ENCODE data around the gene KCMF1. TPM values are rescaled to one million over a fixed set of nuclear protein-coding genes. Genes with fewer than 3 reads are reported as not detected.

Gene KCMF1
- total and polyA plus RNA-seq, 2 of the 13 experiments (the other 11 are each of a cell fraction or from before 2014, with no cell fraction given) = 62.1 to 116 TPM

DNA sequence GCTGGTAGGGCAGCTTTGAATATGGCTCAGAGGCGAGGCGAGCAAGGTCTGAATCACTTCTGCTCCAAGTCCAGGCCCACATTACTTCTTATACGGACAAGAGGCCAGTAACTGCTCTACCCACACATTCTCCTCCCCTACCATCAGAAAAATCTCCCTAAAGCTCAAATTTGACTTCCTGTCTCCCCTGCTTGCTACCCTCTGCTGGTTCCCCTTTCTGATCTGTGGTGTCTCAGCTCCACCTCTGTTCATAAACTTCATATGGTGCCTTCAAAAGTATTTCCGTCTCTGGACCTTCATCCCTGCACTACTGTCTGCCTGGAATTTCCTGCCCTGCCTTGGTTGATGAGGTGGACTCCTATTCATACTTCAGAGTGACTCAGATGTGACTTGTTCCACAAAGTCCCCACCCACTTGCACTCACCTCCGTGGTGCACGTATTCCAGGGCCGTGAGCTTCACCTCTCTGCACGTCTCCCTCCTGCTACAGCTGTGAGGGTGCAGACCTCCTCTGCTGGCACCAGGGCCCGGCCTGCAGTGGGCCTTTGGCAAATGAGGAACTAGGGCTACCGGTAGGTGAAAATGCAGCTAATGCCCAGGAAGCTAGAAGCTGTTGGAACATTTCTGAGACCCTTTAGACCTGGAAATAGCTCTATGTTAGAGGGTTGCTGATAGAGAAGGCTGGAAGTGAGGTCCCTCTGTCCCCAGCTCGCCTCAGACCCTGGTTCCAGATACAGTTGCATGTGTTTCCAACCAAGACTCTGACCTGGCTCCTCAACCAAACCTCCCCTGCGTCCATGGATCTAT, 24.6 kb upstream of the KCMF1 start (continued):
- TF ChIP-seq, protein P1, sequence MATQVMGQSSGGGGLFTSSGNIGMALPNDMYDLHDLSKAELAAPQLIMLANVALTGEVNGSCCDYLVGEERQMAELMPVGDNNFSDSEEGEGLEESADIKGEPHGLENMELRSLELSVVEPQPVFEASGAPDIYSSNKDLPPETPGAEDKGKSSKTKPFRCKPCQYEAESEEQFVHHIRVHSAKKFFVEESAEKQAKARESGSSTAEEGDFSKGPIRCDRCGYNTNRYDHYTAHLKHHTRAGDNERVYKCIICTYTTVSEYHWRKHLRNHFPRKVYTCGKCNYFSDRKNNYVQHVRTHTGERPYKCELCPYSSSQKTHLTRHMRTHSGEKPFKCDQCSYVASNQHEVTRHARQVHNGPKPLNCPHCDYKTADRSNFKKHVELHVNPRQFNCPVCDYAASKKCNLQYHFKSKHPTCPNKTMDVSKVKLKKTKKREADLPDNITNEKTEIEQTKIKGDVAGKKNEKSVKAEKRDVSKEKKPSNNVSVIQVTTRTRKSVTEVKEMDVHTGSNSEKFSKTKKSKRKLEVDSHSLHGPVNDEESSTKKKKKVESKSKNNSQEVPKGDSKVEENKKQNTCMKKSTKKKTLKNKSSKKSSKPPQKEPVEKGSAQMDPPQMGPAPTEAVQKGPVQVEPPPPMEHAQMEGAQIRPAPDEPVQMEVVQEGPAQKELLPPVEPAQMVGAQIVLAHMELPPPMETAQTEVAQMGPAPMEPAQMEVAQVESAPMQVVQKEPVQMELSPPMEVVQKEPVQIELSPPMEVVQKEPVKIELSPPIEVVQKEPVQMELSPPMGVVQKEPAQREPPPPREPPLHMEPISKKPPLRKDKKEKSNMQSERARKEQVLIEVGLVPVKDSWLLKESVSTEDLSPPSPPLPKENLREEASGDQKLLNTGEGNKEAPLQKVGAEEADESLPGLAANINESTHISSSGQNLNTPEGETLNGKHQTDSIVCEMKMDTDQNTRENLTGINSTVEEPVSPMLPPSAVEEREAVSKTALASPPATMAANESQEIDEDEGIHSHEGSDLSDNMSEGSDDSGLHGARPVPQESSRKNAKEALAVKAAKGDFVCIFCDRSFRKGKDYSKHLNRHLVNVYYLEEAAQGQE (IDR thresholded peaks at IDR 0.05; ENCODE audit: borderline replicate concordance in 1 of 2, low read depth in 1 of 2, low read length in 2 of 2) = peak in 1 of 2 experiments; percentile 66; a peak in 1 of 4 replicates
- TF ChIP-seq ATRX (CRISPR knock-in tag; IDR thresholded peaks at IDR 0.05; ENCODE audit: borderline replicate concordance) (no peak), ZNF34 (CRISPR knock-in tag; IDR thresholded peaks at IDR 0.05; ENCODE audit: borderline replicate concordance) (no peak), BCL6 (CRISPR knock-in tag; IDR thresholded peaks at IDR 0.05) (peak; percentile 23; the same call in 1 of the 2 replicates), ZNF563 (CRISPR knock-in tag; IDR thresholded peaks at IDR 0.05) (no peak), NFYC (CRISPR knock-in tag; IDR thresholded peaks at IDR 0.05) (no peak), TARDBP (CRISPR knock-in tag; IDR thresholded peaks at IDR 0.05) (peak; percentile 86)
- TF ChIP-seq, protein P2, sequence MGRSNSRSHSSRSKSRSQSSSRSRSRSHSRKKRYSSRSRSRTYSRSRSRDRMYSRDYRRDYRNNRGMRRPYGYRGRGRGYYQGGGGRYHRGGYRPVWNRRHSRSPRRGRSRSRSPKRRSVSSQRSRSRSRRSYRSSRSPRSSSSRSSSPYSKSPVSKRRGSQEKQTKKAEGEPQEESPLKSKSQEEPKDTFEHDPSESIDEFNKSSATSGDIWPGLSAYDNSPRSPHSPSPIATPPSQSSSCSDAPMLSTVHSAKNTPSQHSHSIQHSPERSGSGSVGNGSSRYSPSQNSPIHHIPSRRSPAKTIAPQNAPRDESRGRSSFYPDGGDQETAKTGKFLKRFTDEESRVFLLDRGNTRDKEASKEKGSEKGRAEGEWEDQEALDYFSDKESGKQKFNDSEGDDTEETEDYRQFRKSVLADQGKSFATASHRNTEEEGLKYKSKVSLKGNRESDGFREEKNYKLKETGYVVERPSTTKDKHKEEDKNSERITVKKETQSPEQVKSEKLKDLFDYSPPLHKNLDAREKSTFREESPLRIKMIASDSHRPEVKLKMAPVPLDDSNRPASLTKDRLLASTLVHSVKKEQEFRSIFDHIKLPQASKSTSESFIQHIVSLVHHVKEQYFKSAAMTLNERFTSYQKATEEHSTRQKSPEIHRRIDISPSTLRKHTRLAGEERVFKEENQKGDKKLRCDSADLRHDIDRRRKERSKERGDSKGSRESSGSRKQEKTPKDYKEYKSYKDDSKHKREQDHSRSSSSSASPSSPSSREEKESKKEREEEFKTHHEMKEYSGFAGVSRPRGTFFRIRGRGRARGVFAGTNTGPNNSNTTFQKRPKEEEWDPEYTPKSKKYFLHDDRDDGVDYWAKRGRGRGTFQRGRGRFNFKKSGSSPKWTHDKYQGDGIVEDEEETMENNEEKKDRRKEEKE (IDR thresholded peaks at IDR 0.05) = no peak
- TF ChIP-seq, protein P3, sequence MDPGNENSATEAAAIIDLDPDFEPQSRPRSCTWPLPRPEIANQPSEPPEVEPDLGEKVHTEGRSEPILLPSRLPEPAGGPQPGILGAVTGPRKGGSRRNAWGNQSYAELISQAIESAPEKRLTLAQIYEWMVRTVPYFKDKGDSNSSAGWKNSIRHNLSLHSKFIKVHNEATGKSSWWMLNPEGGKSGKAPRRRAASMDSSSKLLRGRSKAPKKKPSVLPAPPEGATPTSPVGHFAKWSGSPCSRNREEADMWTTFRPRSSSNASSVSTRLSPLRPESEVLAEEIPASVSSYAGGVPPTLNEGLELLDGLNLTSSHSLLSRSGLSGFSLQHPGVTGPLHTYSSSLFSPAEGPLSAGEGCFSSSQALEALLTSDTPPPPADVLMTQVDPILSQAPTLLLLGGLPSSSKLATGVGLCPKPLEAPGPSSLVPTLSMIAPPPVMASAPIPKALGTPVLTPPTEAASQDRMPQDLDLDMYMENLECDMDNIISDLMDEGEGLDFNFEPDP (CRISPR knock-in tag; conservative IDR thresholded peaks at IDR 0.05) = no peak
- TF ChIP-seq, protein P4, sequence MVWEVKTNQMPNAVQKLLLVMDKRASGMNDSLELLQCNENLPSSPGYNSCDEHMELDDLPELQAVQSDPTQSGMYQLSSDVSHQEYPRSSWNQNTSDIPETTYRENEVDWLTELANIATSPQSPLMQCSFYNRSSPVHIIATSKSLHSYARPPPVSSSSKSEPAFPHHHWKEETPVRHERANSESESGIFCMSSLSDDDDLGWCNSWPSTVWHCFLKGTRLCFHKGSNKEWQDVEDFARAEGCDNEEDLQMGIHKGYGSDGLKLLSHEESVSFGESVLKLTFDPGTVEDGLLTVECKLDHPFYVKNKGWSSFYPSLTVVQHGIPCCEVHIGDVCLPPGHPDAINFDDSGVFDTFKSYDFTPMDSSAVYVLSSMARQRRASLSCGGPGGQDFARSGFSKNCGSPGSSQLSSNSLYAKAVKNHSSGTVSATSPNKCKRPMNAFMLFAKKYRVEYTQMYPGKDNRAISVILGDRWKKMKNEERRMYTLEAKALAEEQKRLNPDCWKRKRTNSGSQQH (CRISPR knock-in tag; IDR thresholded peaks at IDR 0.05; ENCODE audit: low read depth) = no peak
- TF ChIP-seq, protein P5, sequence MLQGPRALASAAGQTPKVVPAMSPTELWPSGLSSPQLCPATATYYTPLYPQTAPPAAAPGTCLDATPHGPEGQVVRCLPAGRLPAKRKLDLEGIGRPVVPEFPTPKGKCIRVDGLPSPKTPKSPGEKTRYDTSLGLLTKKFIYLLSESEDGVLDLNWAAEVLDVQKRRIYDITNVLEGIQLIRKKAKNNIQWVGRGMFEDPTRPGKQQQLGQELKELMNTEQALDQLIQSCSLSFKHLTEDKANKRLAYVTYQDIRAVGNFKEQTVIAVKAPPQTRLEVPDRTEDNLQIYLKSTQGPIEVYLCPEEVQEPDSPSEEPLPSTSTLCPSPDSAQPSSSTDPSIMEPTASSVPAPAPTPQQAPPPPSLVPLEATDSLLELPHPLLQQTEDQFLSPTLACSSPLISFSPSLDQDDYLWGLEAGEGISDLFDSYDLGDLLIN (CRISPR knock-in tag; IDR thresholded peaks at IDR 0.05; ENCODE audit: borderline replicate concordance) = no peak
- TF ChIP-seq, protein P6, sequence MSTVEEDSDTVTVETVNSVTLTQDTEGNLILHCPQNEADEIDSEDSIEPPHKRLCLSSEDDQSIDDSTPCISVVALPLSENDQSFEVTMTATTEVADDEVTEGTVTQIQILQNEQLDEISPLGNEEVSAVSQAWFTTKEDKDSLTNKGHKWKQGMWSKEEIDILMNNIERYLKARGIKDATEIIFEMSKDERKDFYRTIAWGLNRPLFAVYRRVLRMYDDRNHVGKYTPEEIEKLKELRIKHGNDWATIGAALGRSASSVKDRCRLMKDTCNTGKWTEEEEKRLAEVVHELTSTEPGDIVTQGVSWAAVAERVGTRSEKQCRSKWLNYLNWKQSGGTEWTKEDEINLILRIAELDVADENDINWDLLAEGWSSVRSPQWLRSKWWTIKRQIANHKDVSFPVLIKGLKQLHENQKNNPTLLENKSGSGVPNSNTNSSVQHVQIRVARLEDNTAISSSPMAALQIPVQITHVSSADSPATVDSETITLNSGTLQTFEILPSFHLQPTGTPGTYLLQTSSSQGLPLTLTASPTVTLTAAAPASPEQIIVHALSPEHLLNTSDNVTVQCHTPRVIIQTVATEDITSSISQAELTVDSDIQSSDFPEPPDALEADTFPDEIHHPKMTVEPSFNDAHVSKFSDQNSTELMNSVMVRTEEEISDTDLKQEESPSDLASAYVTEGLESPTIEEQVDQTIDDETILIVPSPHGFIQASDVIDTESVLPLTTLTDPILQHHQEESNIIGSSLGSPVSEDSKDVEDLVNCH (CRISPR knock-in tag; IDR thresholded peaks at IDR 0.05) = no peak
- TF ChIP-seq, protein P7, sequence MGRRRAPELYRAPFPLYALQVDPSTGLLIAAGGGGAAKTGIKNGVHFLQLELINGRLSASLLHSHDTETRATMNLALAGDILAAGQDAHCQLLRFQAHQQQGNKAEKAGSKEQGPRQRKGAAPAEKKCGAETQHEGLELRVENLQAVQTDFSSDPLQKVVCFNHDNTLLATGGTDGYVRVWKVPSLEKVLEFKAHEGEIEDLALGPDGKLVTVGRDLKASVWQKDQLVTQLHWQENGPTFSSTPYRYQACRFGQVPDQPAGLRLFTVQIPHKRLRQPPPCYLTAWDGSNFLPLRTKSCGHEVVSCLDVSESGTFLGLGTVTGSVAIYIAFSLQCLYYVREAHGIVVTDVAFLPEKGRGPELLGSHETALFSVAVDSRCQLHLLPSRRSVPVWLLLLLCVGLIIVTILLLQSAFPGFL (CRISPR knock-in tag; IDR thresholded peaks at IDR 0.05) = no peak
